ENCODE measurements around the gene C2CD2. TPM values are rescaled to one million over a fixed set of nuclear protein-coding genes. Genes with fewer than 3 reads are reported as not detected.

Gene C2CD2
- total and polyA plus RNA-seq, 2 donors (not counting 3 experiments of a cell fraction or from before 2014, with no cell fraction given), result 32.6 to 41.2 TPM

GRCh38 chr21:41997657-41998056 is 43.8 kb upstream of the C2CD2 start:
- Histone ChIP-seq H3K79me2 (ENCODE audit: control insufficient read depth, insufficient read depth, low read length) (peaks cover 6% of the 10 kb centered on the region), H3K27me3 (ENCODE audit: control insufficient read depth in 2 of 2, insufficient read depth in 2 of 2, low read length in 2 of 2) (no peaks in the 10 kb centered on the region), H3K27ac (ENCODE audit: insufficient read depth, low read depth, low read length) (no peak overlapping the region), H2AFZ (ENCODE audit: low read depth, low read length) (no peak overlapping the region), H3K4me3 (replicated peaks in 1 of 3; ENCODE audit: insufficient read depth in 1 of 3, low read depth in 1 of 3, low read length in 3 of 3) (no peak overlapping the region), H3K4me1 (ENCODE audit: control insufficient read depth, extremely low read depth, insufficient read depth, low read length) (no peaks in the 10 kb centered on the region), H3K36me3 (ENCODE audit: control insufficient read depth in 2 of 2, extremely low read depth in 1 of 2, insufficient read depth in 2 of 2, low read length in 2 of 2) (peaks cover 6 to 7% of the 10 kb centered on the region in 2 experiments), H3K9me1 (replicated peaks; ENCODE audit: control insufficient read depth, extremely low read depth, insufficient read depth, low read length) (no peaks in the 10 kb centered on the region), H3K4me2 (ENCODE audit: insufficient read depth, low read length) (no peak overlapping the region), H3K9ac (replicated peaks; ENCODE audit: extremely low read depth, insufficient read depth, low read length) (no peak overlapping the region), H4K20me1 (replicated peaks; ENCODE audit: control insufficient read depth, extremely low read depth, insufficient read depth, low read length) (peaks cover 2% of the 10 kb centered on the region), H3K9me3 (replicated peaks; ENCODE audit: control insufficient read depth, insufficient read depth, low read length) (no peaks in the 10 kb centered on the region)
- intact Hi-C loops (cut with micrococcal nuclease) (no loop called here), dilution Hi-C loops (cut with MboI; ENCODE audit: extremely low pct_ligation_motif_present, low sequenced_read_pairs) (no loop called here)
- no peak for DNase-seq (ENCODE audit: low read depth, low spot score)
- no peak for FAIRE-seq
- CTCF ChIA-PET, result no interaction called here
- TF ChIP-seq FOS (IDR thresholded peaks at IDR 0.05; ENCODE audit: borderline replicate concordance, insufficient read depth, low read length), result no peak
- no peak for TF ChIP-seq JUN (IDR thresholded peaks at IDR 0.05; ENCODE audit: borderline replicate concordance, insufficient read depth, insufficient read length, low read depth)
- no peak for TF ChIP-seq CTCF (IDR thresholded peaks at IDR 0.05; ENCODE audit: extremely low read depth in 1 of 2, insufficient read depth in 1 of 2, low read depth in 1 of 2, low read length in 2 of 2)
- no peak for TF ChIP-seq GATA2 (IDR thresholded peaks at IDR 0.05; ENCODE audit: insufficient read depth, insufficient read length, low read depth, low read length)
- TF ChIP-seq POLR2AphosphoS5 (IDR thresholded peaks at IDR 0.05; ENCODE audit: insufficient read depth, low read depth, low read length), result no peak
- TF ChIP-seq MYC (IDR thresholded peaks at IDR 0.05; ENCODE audit: low read depth, low read length), result no peak
- TF ChIP-seq MAX (IDR thresholded peaks at IDR 0.05; ENCODE audit: insufficient read depth, insufficient read length), result no peak
- TF ChIP-seq POLR2A (IDR thresholded peaks at IDR 0.05; ENCODE audit: low read depth, low read length), result no peak
- TF ChIP-seq EZH2 (IDR thresholded peaks at IDR 0.05; ENCODE audit: borderline replicate concordance, low read depth, low read length, severe bottlenecking), result no peak
- POLR2A ChIA-PET, result no interaction called here
- no TSS peak for BruUV-seq (replicated peaks)

Measured in endothelial cell of umbilical vein (primary cell).